Neuronal stem cell (in vitro differentiated cells): Measurements from ENCODE around the gene FAHD2A.
"Not testable (repeated sequence)": the region's sequence is repeated elsewhere in the genome, so short reads cannot be mapped to it uniquely, and the experiment has no call there.

Source experiments
- DNase-seq: peaks from one replicate; pipeline ENCODE4 v3.0.0-alpha.2; 2013; ENCODE audit warnings: low spot score
- H2AFZ ChIP-seq: one replicate; pipeline ENCODE4 v1.6.1; 2013; ENCODE audit warnings: mild to moderate bottlenecking, low read length, inconsistent platforms
- H2AK5ac ChIP-seq: 2 replicates; pipeline ENCODE4 v1.6.1; 2013; ENCODE audit warnings: low read depth, mild to moderate bottlenecking, inconsistent platforms, low read length, moderate library complexity, mixed read lengths
- H2BK120ac ChIP-seq: 2 replicates; pipeline ENCODE4 v1.6.1; 2013; ENCODE audit warnings: low read depth, mild to moderate bottlenecking, inconsistent platforms, low read length, moderate library complexity, mixed read lengths
- H2BK12ac ChIP-seq: one replicate; pipeline ENCODE4 v1.6.1; 2013; ENCODE audit warnings: low read length, inconsistent platforms
- H2BK15ac ChIP-seq: 2 replicates; pipeline ENCODE4 v1.6.1; 2013; ENCODE audit warnings: mild to moderate bottlenecking, low read length, inconsistent platforms, mixed read lengths
- H2BK5ac ChIP-seq: one replicate; pipeline ENCODE4 v1.6.1; 2013; ENCODE audit warnings: inconsistent platforms, mild to moderate bottlenecking, low read length, moderate library complexity
- H3K14ac ChIP-seq: one replicate; pipeline ENCODE4 v1.6.1; 2013; ENCODE audit warnings: low read length, inconsistent platforms
- H3K18ac ChIP-seq: 2 replicates; pipeline ENCODE4 v1.6.1; 2013; ENCODE audit warnings: low read length, inconsistent platforms
- H3K23ac ChIP-seq: 2 replicates; pipeline ENCODE4 v1.6.1; 2013; ENCODE audit warnings: low read depth, mild to moderate bottlenecking, mixed read lengths, low read length, inconsistent platforms; ENCODE audit not compliant: poor library complexity
- H3K27ac ChIP-seq: replicated peaks from 3 replicates; pipeline ENCODE4 v1.5.1; 2013; ENCODE audit warnings: low read length, inconsistent platforms
- H3K27me3 ChIP-seq, 3 experiments: 2 replicates each; pipeline ENCODE4 v1.6.1; 2013; ENCODE audit warnings: low read length in 3 of 3, mild to moderate bottlenecking in 2 of 3, inconsistent platforms in 1 of 3, low read depth in 1 of 3, mixed read lengths in 1 of 3, moderate library complexity in 1 of 3; ENCODE audit not compliant: control insufficient read depth in 3 of 3, insufficient read depth in 3 of 3
- H3K36me3 ChIP-seq, 2 donors: replicated peaks in 1 of 2; 2 replicates each; pipeline ENCODE4 v1.6.1; 2013; ENCODE audit warnings: low read length in 2 of 2; ENCODE audit not compliant: control insufficient read depth in 2 of 2, insufficient read depth in 2 of 2
- H3K4ac ChIP-seq: 2 replicates; pipeline ENCODE4 v1.6.1; 2013; ENCODE audit warnings: inconsistent platforms, mild to moderate bottlenecking, low read length, moderate library complexity
- H3K4me1 ChIP-seq, 2 donors: 1 replicate in 1 of 2; 2 replicates in 1 of 2; pipeline ENCODE4 v1.6.1; 2013; ENCODE audit warnings: low read length in 2 of 2, low read depth in 1 of 2; ENCODE audit not compliant: control insufficient read depth in 2 of 2, insufficient read depth in 1 of 2
- H3K4me2 ChIP-seq: one replicate; pipeline ENCODE4 v1.6.1; 2013; ENCODE audit warnings: mild to moderate bottlenecking, low read length, inconsistent platforms; ENCODE audit not compliant: insufficient read depth, poor library complexity, severe bottlenecking
- H3K4me3 ChIP-seq, 2 donors: 2 replicates each; pipeline ENCODE4 v1.5.1; 2013; ENCODE audit warnings: low read length in 2 of 2, mild to moderate bottlenecking in 2 of 2, inconsistent platforms in 1 of 2, moderate library complexity in 1 of 2
- H3K79me1 ChIP-seq: one replicate; pipeline ENCODE4 v1.6.1; 2013; ENCODE audit warnings: low read depth, mild to moderate bottlenecking, inconsistent platforms, low read length, moderate library complexity
- H3K9ac ChIP-seq: one replicate; pipeline ENCODE4 v1.6.1; 2013; ENCODE audit warnings: mild to moderate bottlenecking, low read depth, low read length, inconsistent platforms; ENCODE audit not compliant: poor library complexity
- H3K9me3 ChIP-seq, 2 donors: replicated peaks in 1 of 2; 2 replicates each; pipeline versions ENCODE3 to v1.6.1; 2013; ENCODE audit warnings: low read length in 2 of 2, mild to moderate bottlenecking in 2 of 2, inconsistent platforms in 1 of 2, low read depth in 1 of 2, mixed read lengths in 1 of 2, moderate library complexity in 1 of 2; ENCODE audit not compliant: control insufficient read depth in 2 of 2, insufficient read depth in 1 of 2
- H4K8ac ChIP-seq: one replicate; pipeline ENCODE4 v1.6.1; 2013; ENCODE audit warnings: low read depth, mild to moderate bottlenecking, inconsistent platforms, low read length, moderate library complexity
- H4K91ac ChIP-seq: one replicate; pipeline ENCODE4 v1.6.1; 2013; ENCODE audit warnings: low read length, low read depth, mild to moderate bottlenecking, inconsistent platforms; ENCODE audit not compliant: poor library complexity
- WGBS, 2 donors: extraction: QIAGEN DNeasy Blood & Tissue Kit; methylation state at CpG; one replicate each; pipeline ENCODE4 v1.1.7; 2013; ENCODE audit warnings: missing lambda C conversion rate in 2 of 2, mixed read lengths in 1 of 2; ENCODE audit not compliant: insufficient read length in 2 of 2, insufficient replicate concordance in 1 of 2; ENCODE audit errors: extremely low coverage in 2 of 2; 5-methylcytosine and 5-hydroxymethylcytosine counted together

Gene FAHD2A

GRCh38 chr2:95433373-95433772, 30.9 kb downstream of the FAHD2A start:
- WGBS, 2 donors, result no CpG with 5 or more reads among the region's 4 CpGs
- not testable (repeated sequence) for H3K4ac ChIP-seq, H2BK120ac ChIP-seq, H3K14ac ChIP-seq, DNase-seq, H3K23ac ChIP-seq, H3K27me3 ChIP-seq, H3K9me3 ChIP-seq, H3K4me1 ChIP-seq, H3K4me2 ChIP-seq, H2BK12ac ChIP-seq, H3K18ac ChIP-seq, H2AK5ac ChIP-seq, H2BK15ac ChIP-seq, H2BK5ac ChIP-seq, H2AFZ ChIP-seq, H3K79me1 ChIP-seq, H3K9ac ChIP-seq, H3K4me3 ChIP-seq, H3K36me3 ChIP-seq, H3K27ac ChIP-seq, H4K8ac ChIP-seq, H4K91ac ChIP-seq

DNA sequence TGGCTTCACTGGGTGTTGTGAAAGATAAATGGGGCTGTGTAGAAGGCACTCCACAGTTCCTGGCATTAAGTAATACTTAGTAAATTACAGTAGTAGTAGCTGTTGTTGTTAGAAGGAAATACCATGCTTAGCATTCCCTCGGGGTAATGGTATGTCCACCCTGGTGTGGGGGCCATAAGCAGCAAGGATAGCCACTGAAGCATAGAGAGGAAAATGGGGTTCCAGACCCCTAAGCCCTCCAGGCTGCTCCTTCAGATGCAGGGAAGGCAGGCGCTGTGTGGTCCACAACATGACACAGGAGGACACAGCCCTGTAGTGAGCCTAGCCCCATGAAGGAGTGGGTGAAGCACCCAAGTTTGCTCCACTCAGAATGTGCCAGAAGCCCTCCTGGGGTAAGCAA, 31.5 kb downstream of the FAHD2A start:
- H4K91ac ChIP-seq, H3K4me1 ChIP-seq, H3K18ac ChIP-seq, H3K9ac ChIP-seq, H2BK12ac ChIP-seq, H3K27me3 ChIP-seq, H3K4ac ChIP-seq, H2BK5ac ChIP-seq, H3K36me3 ChIP-seq, H2BK120ac ChIP-seq, H3K23ac ChIP-seq, H3K27ac ChIP-seq, H4K8ac ChIP-seq, DNase-seq, H3K4me3 ChIP-seq, H3K79me1 ChIP-seq, H2AFZ ChIP-seq, H3K4me2 ChIP-seq, H2AK5ac ChIP-seq, H2BK15ac ChIP-seq, H3K9me3 ChIP-seq, H3K14ac ChIP-seq: not testable (repeated sequence)
- WGBS, 2 donors, result no CpG with 5 or more reads among the region's 2 CpGs

- H3K36me3 ChIP-seq, H3K14ac ChIP-seq, H2AFZ ChIP-seq, H3K4me1 ChIP-seq, H2BK5ac ChIP-seq, H3K27me3 ChIP-seq, H2BK15ac ChIP-seq, H4K91ac ChIP-seq, H3K4me2 ChIP-seq, H3K9me3 ChIP-seq, H2BK120ac ChIP-seq, H2BK12ac ChIP-seq, H3K4me3 ChIP-seq, H3K23ac ChIP-seq, H2AK5ac ChIP-seq, H3K4ac ChIP-seq, H3K18ac ChIP-seq, H3K9ac ChIP-seq, H4K8ac ChIP-seq, DNase-seq, H3K27ac ChIP-seq, H3K79me1 ChIP-seq: not testable (repeated sequence)
- WGBS, 2 donors, result no CpG with 5 or more reads among the region's 3 CpGs
Measured at GRCh38 chr2:95434507-95435076, 32.1 kb downstream of the FAHD2A start.

- H3K18ac ChIP-seq, H3K4ac ChIP-seq, H2AFZ ChIP-seq, H3K27ac ChIP-seq, H2BK5ac ChIP-seq, H3K14ac ChIP-seq, H3K23ac ChIP-seq, H2BK120ac ChIP-seq, H3K4me3 ChIP-seq, H2BK15ac ChIP-seq, H3K4me2 ChIP-seq, H3K27me3 ChIP-seq, H3K79me1 ChIP-seq, H4K91ac ChIP-seq, H3K9me3 ChIP-seq, H3K9ac ChIP-seq, DNase-seq, H2BK12ac ChIP-seq, H3K36me3 ChIP-seq, H3K4me1 ChIP-seq, H4K8ac ChIP-seq, H2AK5ac ChIP-seq: not testable (repeated sequence)
- no CpG with 5 or more reads among the region's 30 CpGs for WGBS, 2 donors
Measured at GRCh38 chr2:95435162-95435871, 32.8 kb downstream of the FAHD2A start.
